K562 (cell line): Measurements from ENCODE around the gene ANKMY2. TPM values are rescaled to one million over a fixed set of nuclear protein-coding genes. Genes with fewer than 3 reads are reported as not detected.

ENCODE experiments used
- ATAC-seq: fragments of 200-7000 bp; cut with Tn5 transposase; 3 replicates; pipeline ENCODE4 v1.9.1; 2020; ENCODE audit warnings: moderate library complexity
- BruUV-seq: library from RNA; stranded (reverse); fragments of 400-500 nt; replicated peaks from 2 replicates; lab custom pipeline; 2021; lab: Mats Ljungman, UMichigan
- CTCF ChIA-PET: fragments of 300-600 bp; formaldehyde crosslinking; extraction: SDS; loops from one replicate; lab custom pipeline; 2021; ENCODE audit warnings: low intra/inter-chr PET ratio; lab: Yijun Ruan, JAX
- POLR2A ChIA-PET: fragments of 300-600, 350-650 bp; sonication (Branson Sonifier 250); formaldehyde crosslinking; extraction: SDS; loops from one replicate; lab custom pipeline; 2021; ENCODE audit warnings: antibody characterized with exemption, inconsistent platforms; lab: Yijun Ruan, JAX
- DNase-seq, 4 experiments: peaks; one replicate each; pipeline versions ENCODE4 v3.0.0 to v3.0.0-alpha.2; 2011 to 2018; ENCODE audit warnings: low spot score in 3 of 4, mixed read lengths in 3 of 4; ENCODE audit errors: extremely low read depth in 1 of 4
- FAIRE-seq: peaks from 2 replicates; lab custom pipeline; 2011; peaks lifted over from hg19 to GRCh38; lab: Jason Lieb, UNC
- H2AFZ ChIP-seq: 2 replicates; pipeline ENCODE4 v1.6.0; 2011; ENCODE audit warnings: low read depth, low read length, control low read depth, inconsistent platforms
- H3K27ac ChIP-seq: fragments of 200-600 bp; 3 replicates; pipeline ENCODE4 v1.8.0; 2011; ENCODE audit warnings: low read depth, mild to moderate bottlenecking, control low read depth, inconsistent platforms, low read length, moderate library complexity, mixed read lengths; ENCODE audit errors: extremely low read depth
- H3K27me3 ChIP-seq, 2 experiments: fragments of 300-600 bp in 1 of 2; 2 replicates in 1 of 2; 3 replicates in 1 of 2; pipeline versions ENCODE4 v1.6.0 to v1.8.0; 2011; ENCODE audit warnings: inconsistent platforms in 2 of 2, low read length in 2 of 2, mild to moderate bottlenecking in 1 of 2, mixed read lengths in 1 of 2, moderate library complexity in 1 of 2; ENCODE audit not compliant: control insufficient read depth in 2 of 2, insufficient read depth in 2 of 2
- H3K36me3 ChIP-seq: fragments of 300-600 bp; 3 replicates; pipeline ENCODE4 v1.8.0; 2011; ENCODE audit warnings: mild to moderate bottlenecking, low read length, inconsistent platforms; ENCODE audit not compliant: control insufficient read depth, insufficient read depth
- H3K4me1 ChIP-seq, 2 experiments: fragments of 200-600 bp in 1 of 2; replicated peaks in 1 of 2; 2 replicates in 1 of 2; 3 replicates in 1 of 2; pipeline versions ENCODE4 v1.5.1 to v1.8.0; 2011; ENCODE audit warnings: inconsistent platforms in 2 of 2, low read length in 2 of 2, mild to moderate bottlenecking in 1 of 2, mixed read lengths in 1 of 2, moderate library complexity in 1 of 2; ENCODE audit not compliant: control insufficient read depth in 2 of 2, insufficient read depth in 2 of 2
- H3K4me2 ChIP-seq: 2 replicates; pipeline ENCODE4 v1.6.1; 2011; ENCODE audit warnings: low read length, control low read depth, inconsistent platforms, mixed read lengths; ENCODE audit not compliant: insufficient read depth
- H3K4me3 ChIP-seq: fragments of 200-600 bp; sonication (generic), shearing (Covaris generic); 2 replicates; pipeline ENCODE4 v1.5.1; 2016; ENCODE audit warnings: control low read depth, inconsistent platforms
- H3K79me2 ChIP-seq: fragments of 200-600 bp; 3 replicates; pipeline ENCODE4 v1.8.0; 2011; ENCODE audit warnings: low read length, inconsistent platforms; ENCODE audit not compliant: control insufficient read depth, insufficient read depth
- H3K9ac ChIP-seq, 2 experiments: 2 replicates each; pipeline versions ENCODE4 v1.6.0 to v1.6.1; 2011; ENCODE audit warnings: low read depth in 2 of 2, low read length in 2 of 2, control low read depth in 1 of 2, inconsistent platforms in 1 of 2, mild to moderate bottlenecking in 1 of 2, mixed read lengths in 1 of 2; ENCODE audit not compliant: insufficient read depth in 1 of 2
- H3K9me1 ChIP-seq: one replicate; pipeline ENCODE4 v1.6.0; 2011; ENCODE audit warnings: inconsistent platforms, mild to moderate bottlenecking, low read length, moderate library complexity; ENCODE audit not compliant: control insufficient read depth, insufficient read depth
- H3K9me3 ChIP-seq: replicated peaks from 2 replicates; pipeline ENCODE4 v1.5.1; 2011; ENCODE audit warnings: low read depth, low read length, inconsistent platforms; ENCODE audit not compliant: control insufficient read depth, insufficient read depth
- H4K20me1 ChIP-seq: replicated peaks from 2 replicates; pipeline ENCODE4 v1.6.1; 2011; ENCODE audit warnings: low read length, inconsistent platforms, mixed read lengths; ENCODE audit not compliant: control insufficient read depth, insufficient read depth
- ARID1B ChIP-seq: fragments of 450-650 bp; IDR thresholded peaks from 2 replicates; pipeline ENCODE4 v1.6.1; 2016; ENCODE audit warnings: antibody characterized with exemption, mild to moderate bottlenecking, inconsistent platforms
- ATF7 ChIP-seq: fragments of 450-650 bp; IDR thresholded peaks from 2 replicates; pipeline ENCODE4 v1.7.1; 2014; ENCODE audit warnings: mild to moderate bottlenecking, moderate library complexity
- BCL6 ChIP-seq: fragments of 250-450 bp; sonication (Bioruptor Pico); IDR thresholded peaks from 2 replicates; pipeline ENCODE4 v1.4.0; 2020
- CAMTA2 ChIP-seq: fragments of 250-450 bp; sonication (Bioruptor Pico); conservative IDR thresholded peaks from 2 replicates; pipeline ENCODE4 v1.5.1; 2022
- FOXA1 ChIP-seq: fragments of 450-650 bp; IDR thresholded peaks from 2 replicates; pipeline ENCODE4 v1.6.1; 2016; ENCODE audit warnings: mild to moderate bottlenecking, borderline replicate concordance
- MIER1 ChIP-seq: fragments of 450-650 bp; IDR thresholded peaks from 2 replicates; pipeline ENCODE4 v1.6.1; 2016; ENCODE audit warnings: antibody characterized with exemption, mild to moderate bottlenecking, low read depth
- NR4A1 ChIP-seq, 2 experiments: fragments of 250-450 bp in 1 of 2; fragments of 450-650 bp in 1 of 2; sonication (Bioruptor Pico) in 1 of 2; IDR thresholded peaks; 2 replicates each; pipeline versions ENCODE4 v1.4.0 to v1.6.1; 2016 to 2020; ENCODE audit warnings: mild to moderate bottlenecking in 2 of 2, missing compliant biosample characterization in 1 of 2, missing genetic modification characterization in 1 of 2, moderate library complexity in 1 of 2
- POLR2A ChIP-seq: fragments of 450-650 bp; conservative IDR thresholded peaks from 2 replicates; pipeline ENCODE4 v1.6.1; 2016
- POLR2G ChIP-seq: fragments of 200-400 bp; formaldehyde crosslinking; IDR thresholded peaks from 2 replicates; pipeline ENCODE4 v1.6.1; 2017; ENCODE audit warnings: low read depth, mild to moderate bottlenecking, antibody characterized with exemption, low read length, moderate library complexity
- RAD51 ChIP-seq: fragments of 450-650 bp; IDR thresholded peaks from 2 replicates; pipeline ENCODE4 v1.7.1; 2016; ENCODE audit warnings: low read depth, mild to moderate bottlenecking, borderline replicate concordance
- RCOR1 ChIP-seq, 2 experiments: IDR thresholded peaks; 2 replicates each; pipeline ENCODE4 v1.6.1; 2012; ENCODE audit warnings: low read depth in 2 of 2, low read length in 2 of 2, borderline replicate concordance in 1 of 2, improper control_type of control experiment in 1 of 2
- SP1 ChIP-seq: sonication (generic); formaldehyde crosslinking; IDR thresholded peaks from 2 replicates; pipeline ENCODE4 v1.8.1; 2022; ENCODE audit warnings: mild to moderate bottlenecking, missing genetic modification reagents
- ZNF121 ChIP-seq: sonication (generic); formaldehyde crosslinking; conservative IDR thresholded peaks from 2 replicates; pipeline ENCODE4 v1.8.0; 2022; ENCODE audit warnings: missing genetic modification reagents
- ZNF146 ChIP-seq: IDR thresholded peaks from one replicate; pipeline ENCODE4 v1.6.1; 2018; ENCODE audit warnings: missing compliant biosample characterization; ENCODE audit not compliant: unreplicated experiment
- ZNF232 ChIP-seq: sonication (generic); formaldehyde crosslinking; IDR thresholded peaks from 2 replicates; pipeline ENCODE4 v1.8.0; 2022; ENCODE audit warnings: mild to moderate bottlenecking, missing genetic modification reagents
- ZNF431 ChIP-seq: sonication (generic); formaldehyde crosslinking; IDR thresholded peaks from 2 replicates; pipeline ENCODE4 v1.8.0; 2022; ENCODE audit warnings: mild to moderate bottlenecking, missing genetic modification reagents
- ZNF444 ChIP-seq: fragments of 250-450 bp; sonication (Bioruptor Pico); IDR thresholded peaks from 2 replicates; pipeline ENCODE4 v1.4.0; 2020; ENCODE audit warnings: mild to moderate bottlenecking, moderate library complexity
- WGBS: fragments of 100-300 bp; shearing (Covaris generic); methylation state at CpG from one replicate; pipeline ENCODE4 v1.1.6; 2016; ENCODE audit warnings: low coverage, mixed read lengths; ENCODE audit not compliant: insufficient coverage; ENCODE audit errors: missing lambda C conversion rate; 5-methylcytosine and 5-hydroxymethylcytosine counted together
- in situ Hi-C: fragments of 300-500 bp; cut with MboI; formaldehyde crosslinking; loops from 4 replicates; pipeline ENCODE4 v1.15.0; 2018; ENCODE audit warnings: inconsistent platforms, mixed read lengths
- intact Hi-C: fragments of 100-400 bp; cut with micrococcal nuclease; formaldehyde crosslinking; loops from 2 replicates; pipeline ENCODE4 v1.14.2; 2022
- polyA plus RNA-seq, 8 experiments: library from polyadenylated mRNA; depleted of rRNA in 4 of 8; stranded (reverse) in 5 of 8; unstranded in 3 of 8; fragments of >200 nt; fragmentation: Nextera tagmentation in 2 of 8; fragmentation: Illumina TruSeq in 1 of 8; extraction: Ambion mirVana in 2 of 8; extraction: Trizol in 1 of 8; gene quantifications; 2 replicates each; pipeline versions ENCODE4 v1.2.1 to v1.2.3, GENCODE V29; 2011 to 2014; ENCODE audit warnings: inconsistent platforms in 1 of 8, missing spikeins in 1 of 8
- total RNA-seq, 7 experiments: library from RNA; depleted of rRNA in 6 of 7; stranded (reverse); fragments of >200 nt in 6 of 7; fragmentation: Illumina TruSeq in 2 of 7; extraction: Trizol in 2 of 7; gene quantifications; 2 replicates each; pipeline versions ENCODE4 v1.2.1 to v1.2.3, GENCODE V29; 2011 to 2021; ENCODE audit warnings: low replicate concordance in 1 of 7
- TF ChIP-seq, protein P1 (sequence below): sonication (generic); IDR thresholded peaks from 2 replicates; pipeline ENCODE4 v1.6.1; 2016
- TF ChIP-seq, protein P2 (sequence below): fragments of 250-450 bp; sonication (Bioruptor Pico); IDR thresholded peaks from 2 replicates; pipeline ENCODE4 v1.9.0; 2021; ENCODE audit warnings: mild to moderate bottlenecking
- TF ChIP-seq, protein P3 (sequence below): fragments of 450-650 bp; formaldehyde crosslinking; IDR thresholded peaks from 2 replicates; pipeline ENCODE4 v1.4.0; 2020; ENCODE audit warnings: mild to moderate bottlenecking, moderate library complexity
- TF ChIP-seq, protein P4 (sequence below): sonication (generic); formaldehyde crosslinking; IDR thresholded peaks from 2 replicates; pipeline ENCODE4 v1.9.0; 2022; ENCODE audit warnings: mild to moderate bottlenecking, missing genetic modification reagents

ANKMY2 gene
- total and polyA plus RNA-seq, 9 of the 15 experiments (the other 6 are each of a cell fraction or from before 2014, with no cell fraction given): 38.9 to 71.5 (median 48.8) TPM

DNA sequence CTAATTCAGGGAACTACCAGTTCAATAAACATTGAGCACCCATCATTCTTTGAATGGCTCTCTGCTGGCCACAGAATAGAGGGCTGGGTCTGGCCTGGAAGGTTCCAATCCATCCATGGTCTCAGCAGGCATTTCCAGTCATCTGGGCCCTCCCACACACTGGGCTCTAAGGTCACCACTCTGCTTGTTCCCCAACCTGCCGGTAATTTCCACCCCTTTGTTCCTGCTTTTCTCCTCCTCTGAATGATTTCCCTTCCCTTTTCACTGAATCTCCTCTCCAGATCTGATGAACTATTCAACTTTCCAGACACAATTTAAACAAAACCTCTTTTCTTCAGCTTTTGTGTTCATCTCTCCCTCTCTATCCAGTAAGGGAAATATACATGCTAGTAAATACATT, 3.0 kb upstream of the ANKMY2 start:
- H3K27me3 ChIP-seq: no peaks in the 10 kb centered on the region
- no TSS peak for BruUV-seq
- in situ Hi-C loops: no loop called here
- H3K36me3 ChIP-seq: peaks cover 48% of the 10 kb centered on the region
- ChIA-PET CTCF (no interaction called here), POLR2A (interaction anchor here (0.5 to 5.0 kb wide), 5 partner anchors 9 to 541 kb away, joined by 4 to 64 read pairs (median 5); no protein-coding TSS in a partner anchor)
- H3K4me2 ChIP-seq: peak overlapping the region; percentile 74
- no peaks in the 10 kb centered on the region for H3K9me1 ChIP-seq
- DNase-seq (peak in 2 of 4 experiments; percentile 28 to 50), ATAC-seq (peak; percentile 7; the same call in 1 of the 3 replicates), FAIRE-seq (no peak)
- peak overlapping the region; percentile 35 to 78; a peak in 3 of 4 replicates for H3K9ac ChIP-seq
- no peak overlapping the region for H2AFZ ChIP-seq
- H3K9me3 ChIP-seq: no peaks in the 10 kb centered on the region
- H3K27ac ChIP-seq: no peak overlapping the region
- peaks cover 8 to 35% of the 10 kb centered on the region in 2 experiments; a peak in 4 of 5 replicates for H3K4me1 ChIP-seq
- peaks cover 26% of the 10 kb centered on the region for H4K20me1 ChIP-seq
- 0% methylated on average over 1 of the region's 1 CpG for WGBS
- peaks cover 96% of the 10 kb centered on the region for H3K79me2 ChIP-seq
- H3K4me3 ChIP-seq: peak overlapping the region; percentile 90; the same call in 1 of the 2 replicates
- intact Hi-C loops: loop anchor here (5.0 kb wide), 3 partner anchors 49 to 226 kb away; partner anchors contain the start of genes CRPPA and TSPAN13
- TF ChIP-seq ATF7 (0 out of 2 replicates have a peak, but pooled peaks have one; percentile 14), ZNF121 (no peak), BCL6 (no peak), FOXA1 (no peak), ZNF232 (no peak), NR4A1 (CRISPR knock-in tag; IDR thresholded peaks at IDR 0.05) (no peak), NR4A1 (tag; IDR thresholded peaks at IDR 0.05) (no peak), RAD51 (no peak), SP1 (CRISPR knock-in tag) (no peak), ARID1B (peak; percentile 19; the same call in 1 of the 2 replicates), POLR2G (0 out of 2 replicates have a peak, but pooled peaks have one; percentile 30), CAMTA2 (CRISPR knock-in tag) (no peak), ZNF431 (CRISPR knock-in tag) (no peak), MIER1 (no peak), RCOR1 (IDR thresholded peaks at IDR 0.05; ENCODE audit: borderline replicate concordance in 1 of 2, low read depth in 2 of 2, low read length in 2 of 2) (peak in 1 of 2 experiments; percentile 22; a peak in 1 of 4 replicates), ZNF444 (CRISPR knock-in tag) (0 out of 2 replicates have a peak, but pooled peaks have one; percentile 35), POLR2A (no peak), ZNF146 (CRISPR knock-in tag) (no peak)
- TF ChIP-seq, protein P1, sequence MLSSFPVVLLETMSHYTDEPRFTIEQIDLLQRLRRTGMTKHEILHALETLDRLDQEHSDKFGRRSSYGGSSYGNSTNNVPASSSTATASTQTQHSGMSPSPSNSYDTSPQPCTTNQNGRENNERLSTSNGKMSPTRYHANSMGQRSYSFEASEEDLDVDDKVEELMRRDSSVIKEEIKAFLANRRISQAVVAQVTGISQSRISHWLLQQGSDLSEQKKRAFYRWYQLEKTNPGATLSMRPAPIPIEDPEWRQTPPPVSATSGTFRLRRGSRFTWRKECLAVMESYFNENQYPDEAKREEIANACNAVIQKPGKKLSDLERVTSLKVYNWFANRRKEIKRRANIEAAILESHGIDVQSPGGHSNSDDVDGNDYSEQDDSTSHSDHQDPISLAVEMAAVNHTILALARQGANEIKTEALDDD: 0 out of 2 replicates have a peak, but pooled peaks have one; percentile 15
- TF ChIP-seq, protein P2, sequence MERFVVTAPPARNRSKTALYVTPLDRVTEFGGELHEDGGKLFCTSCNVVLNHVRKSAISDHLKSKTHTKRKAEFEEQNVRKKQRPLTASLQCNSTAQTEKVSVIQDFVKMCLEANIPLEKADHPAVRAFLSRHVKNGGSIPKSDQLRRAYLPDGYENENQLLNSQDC: no peak
- TF ChIP-seq, protein P3, sequence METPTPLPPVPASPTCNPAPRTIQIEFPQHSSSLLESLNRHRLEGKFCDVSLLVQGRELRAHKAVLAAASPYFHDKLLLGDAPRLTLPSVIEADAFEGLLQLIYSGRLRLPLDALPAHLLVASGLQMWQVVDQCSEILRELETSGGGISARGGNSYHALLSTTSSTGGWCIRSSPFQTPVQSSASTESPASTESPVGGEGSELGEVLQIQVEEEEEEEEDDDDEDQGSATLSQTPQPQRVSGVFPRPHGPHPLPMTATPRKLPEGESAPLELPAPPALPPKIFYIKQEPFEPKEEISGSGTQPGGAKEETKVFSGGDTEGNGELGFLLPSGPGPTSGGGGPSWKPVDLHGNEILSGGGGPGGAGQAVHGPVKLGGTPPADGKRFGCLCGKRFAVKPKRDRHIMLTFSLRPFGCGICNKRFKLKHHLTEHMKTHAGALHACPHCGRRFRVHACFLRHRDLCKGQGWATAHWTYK (CRISPR knock-in tag): no peak
- TF ChIP-seq, protein P4, sequence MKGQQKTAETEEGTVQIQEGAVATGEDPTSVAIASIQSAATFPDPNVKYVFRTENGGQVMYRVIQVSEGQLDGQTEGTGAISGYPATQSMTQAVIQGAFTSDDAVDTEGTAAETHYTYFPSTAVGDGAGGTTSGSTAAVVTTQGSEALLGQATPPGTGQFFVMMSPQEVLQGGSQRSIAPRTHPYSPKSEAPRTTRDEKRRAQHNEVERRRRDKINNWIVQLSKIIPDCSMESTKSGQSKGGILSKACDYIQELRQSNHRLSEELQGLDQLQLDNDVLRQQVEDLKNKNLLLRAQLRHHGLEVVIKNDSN: no peak
